Lower leg skin (tissue), 3 donors: Measurements from ENCODE around the gene STAT5B.

Experiments used
- CTCF ChIP-seq, 3 donors: fragments of 450-650 bp; IDR thresholded peaks; one replicate each; pipeline ENCODE4 v1.5.1; 2016; ENCODE audit warnings: antibody characterized with exemption in 3 of 3, mild to moderate bottlenecking in 3 of 3, moderate library complexity in 2 of 3
- POLR2A ChIP-seq, 2 donors: fragments of 450-650 bp; IDR thresholded peaks; one replicate each; pipeline ENCODE4 v1.6.1; 2016 to 2017; ENCODE audit warnings: antibody characterized with exemption in 2 of 2, mild to moderate bottlenecking in 1 of 2, moderate library complexity in 1 of 2

- TF ChIP-seq CTCF (IDR thresholded peaks at IDR 0.05) (no peak), POLR2A (IDR thresholded peaks at IDR 0.05) (no peak)
Observed at GRCh38 chr17:42177684-42178083, 98.5 kb downstream of the STAT5B start.
